Panc1 (cell line): ENCODE data around the gene KAT7. TPM values are rescaled to one million over a fixed set of nuclear protein-coding genes. Genes with fewer than 3 reads are reported as not detected.

ENCODE experiments used
- ATAC-seq: fragments of 200-7000 bp; cut with Tn5 transposase; 2 replicates; pipeline ENCODE4 v1.9.1; 2020; ENCODE audit warnings: mild to moderate bottlenecking, moderate library complexity
- BruUV-seq: library from RNA; stranded (reverse); fragments of 400-500 nt; replicated peaks from 2 replicates; lab custom pipeline; 2021; lab: Mats Ljungman, UMichigan
- CTCF ChIA-PET: fragments of 300-600 bp; sonication (Branson Sonifier 250); formaldehyde crosslinking; loops from one replicate; lab custom pipeline; 2022; ENCODE audit warnings: antibody characterized with exemption; lab: Charles Lee
- POLR2A ChIA-PET: fragments of 300-600 bp; sonication (Branson Sonifier 250); formaldehyde crosslinking; loops from one replicate; lab custom pipeline; 2022; ENCODE audit warnings: antibody characterized with exemption; lab: Charles Lee
- DNase-seq: peaks from one replicate; pipeline ENCODE4 v3.0.0-alpha.2; 2010; ENCODE audit warnings: low read depth, low spot score
- H3K27ac ChIP-seq: 2 replicates; pipeline ENCODE4 v1.5.1; 2011; ENCODE audit warnings: mild to moderate bottlenecking, low read length, inconsistent platforms
- H3K27me3 ChIP-seq: fragments of 200-500 bp; sonication (Bioruptor generic); 2 replicates; pipeline ENCODE4 v1.6.0; 2014; ENCODE audit warnings: low read length, inconsistent platforms; ENCODE audit not compliant: control insufficient read depth, insufficient read depth
- H3K36me3 ChIP-seq: fragments of 200-500 bp; sonication (Bioruptor generic); 2 replicates; pipeline ENCODE4 v1.5.1; 2014; ENCODE audit warnings: inconsistent platforms, mild to moderate bottlenecking, low read length, moderate library complexity; ENCODE audit not compliant: control insufficient read depth, insufficient read depth
- H3K4me1 ChIP-seq: 2 replicates; pipeline ENCODE4 v1.5.1; 2011; ENCODE audit warnings: inconsistent platforms, mild to moderate bottlenecking, low read length, moderate library complexity; ENCODE audit not compliant: control insufficient read depth, insufficient read depth
- H3K4me3 ChIP-seq, 2 experiments: 2 replicates each; pipeline ENCODE4 v1.5.1; 2011 to 2012; ENCODE audit warnings: low read depth in 2 of 2, low read length in 2 of 2, mild to moderate bottlenecking in 2 of 2, inconsistent platforms in 1 of 2, moderate library complexity in 1 of 2
- H3K9me3 ChIP-seq: fragments of 200-500 bp; sonication (Bioruptor generic); 2 replicates; pipeline ENCODE4 v1.5.1; 2014; ENCODE audit warnings: low read depth, mild to moderate bottlenecking, inconsistent platforms, low read length, moderate library complexity; ENCODE audit not compliant: control insufficient read depth, insufficient read depth
- POLR2AphosphoS5 ChIP-seq: IDR thresholded peaks from 2 replicates; pipeline ENCODE4 v1.6.1; 2012; ENCODE audit warnings: mild to moderate bottlenecking, low read depth, low read length, moderate library complexity
- REST ChIP-seq, 2 experiments: IDR thresholded peaks; 2 replicates each; pipeline ENCODE4 v1.6.1; 2011 to 2012; ENCODE audit warnings: low read depth in 2 of 2, control low read depth in 1 of 2, low read length in 1 of 2, mild to moderate bottlenecking in 1 of 2, moderate library complexity in 1 of 2; ENCODE audit not compliant: insufficient read depth in 1 of 2
- SIN3A ChIP-seq: IDR thresholded peaks from 2 replicates; pipeline ENCODE4 v1.6.1; 2012; ENCODE audit warnings: low read depth, mild to moderate bottlenecking, low read length, moderate library complexity, borderline replicate concordance; ENCODE audit not compliant: insufficient read depth
- TCF7L2 ChIP-seq: IDR thresholded peaks from 2 replicates; pipeline ENCODE4 v1.6.1; 2011; ENCODE audit warnings: mild to moderate bottlenecking, low read depth, low read length, inconsistent platforms
- in situ Hi-C: cut with HindIII; loops from 2 replicates; pipeline ENCODE4 v1.10.0; 2016; ENCODE audit warnings: low sequenced_read_pairs, low pct_unique_long_range_greater_than_20kb
- intact Hi-C: fragments of 100-400 bp; cut with micrococcal nuclease; formaldehyde crosslinking; loops from one replicate; pipeline ENCODE4 v1.10.0; 2022; ENCODE audit not compliant: unreplicated experiment
- total RNA-seq: library from RNA; stranded (reverse); gene quantifications from one replicate; pipeline ENCODE4 v1.2.1, GENCODE V29; 2021; ENCODE audit not compliant: unreplicated experiment
- TF ChIP-seq, protein P1 (sequence below): fragments of 450-650 bp; IDR thresholded peaks from 2 replicates; pipeline ENCODE4 v1.5.1; 2017; ENCODE audit warnings: mild to moderate bottlenecking

KAT7 gene
- total RNA-seq, 1 experiment from 2014 or later = 69.0 TPM

DNA sequence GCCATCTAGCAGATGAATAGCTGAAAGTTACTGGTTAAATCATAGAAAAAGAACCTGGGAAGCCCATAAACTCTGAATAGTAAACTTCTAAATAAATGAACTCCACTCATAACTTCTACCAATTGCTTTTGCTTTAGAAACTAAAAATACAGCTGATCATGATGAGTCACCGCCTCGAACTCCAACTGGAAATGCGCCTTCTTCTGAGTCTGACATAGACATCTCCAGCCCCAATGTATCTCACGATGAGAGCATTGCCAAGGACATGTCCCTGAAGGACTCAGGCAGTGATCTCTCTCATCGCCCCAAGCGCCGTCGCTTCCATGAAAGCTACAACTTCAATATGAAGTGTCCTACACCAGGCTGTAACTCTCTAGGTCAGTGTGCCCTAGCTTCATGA, 9.7 kb downstream of the KAT7 start:
- H3K9me3 ChIP-seq = no peaks in the 10 kb centered on the region
- TF ChIP-seq TCF7L2 (no peak), REST (IDR thresholded peaks at IDR 0.05; ENCODE audit: insufficient read depth in 1 of 2, low read depth in 2 of 2, low read length in 1 of 2) (no peak), POLR2AphosphoS5 (no peak), SIN3A (no peak)
- TF ChIP-seq, protein P1, sequence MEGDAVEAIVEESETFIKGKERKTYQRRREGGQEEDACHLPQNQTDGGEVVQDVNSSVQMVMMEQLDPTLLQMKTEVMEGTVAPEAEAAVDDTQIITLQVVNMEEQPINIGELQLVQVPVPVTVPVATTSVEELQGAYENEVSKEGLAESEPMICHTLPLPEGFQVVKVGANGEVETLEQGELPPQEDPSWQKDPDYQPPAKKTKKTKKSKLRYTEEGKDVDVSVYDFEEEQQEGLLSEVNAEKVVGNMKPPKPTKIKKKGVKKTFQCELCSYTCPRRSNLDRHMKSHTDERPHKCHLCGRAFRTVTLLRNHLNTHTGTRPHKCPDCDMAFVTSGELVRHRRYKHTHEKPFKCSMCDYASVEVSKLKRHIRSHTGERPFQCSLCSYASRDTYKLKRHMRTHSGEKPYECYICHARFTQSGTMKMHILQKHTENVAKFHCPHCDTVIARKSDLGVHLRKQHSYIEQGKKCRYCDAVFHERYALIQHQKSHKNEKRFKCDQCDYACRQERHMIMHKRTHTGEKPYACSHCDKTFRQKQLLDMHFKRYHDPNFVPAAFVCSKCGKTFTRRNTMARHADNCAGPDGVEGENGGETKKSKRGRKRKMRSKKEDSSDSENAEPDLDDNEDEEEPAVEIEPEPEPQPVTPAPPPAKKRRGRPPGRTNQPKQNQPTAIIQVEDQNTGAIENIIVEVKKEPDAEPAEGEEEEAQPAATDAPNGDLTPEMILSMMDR = no peak
- intact Hi-C loops (no loop called here), in situ Hi-C loops (no loop called here)
- peaks cover 31% of the 10 kb centered on the region for H3K36me3 ChIP-seq
- no peak for ATAC-seq
- H3K27me3 ChIP-seq = no peaks in the 10 kb centered on the region
- DNase-seq = no peak
- no peak overlapping the region for H3K27ac ChIP-seq
- no TSS peak for BruUV-seq
- POLR2A ChIA-PET = interaction anchor here (0.7 kb wide), 1 partner anchor 64 kb away, joined by 4 read pairs; no protein-coding TSS in a partner anchor
- no peak overlapping the region for H3K4me3 ChIP-seq
- H3K4me1 ChIP-seq = no peaks in the 10 kb centered on the region
- CTCF ChIA-PET = no interaction called here

DNA sequence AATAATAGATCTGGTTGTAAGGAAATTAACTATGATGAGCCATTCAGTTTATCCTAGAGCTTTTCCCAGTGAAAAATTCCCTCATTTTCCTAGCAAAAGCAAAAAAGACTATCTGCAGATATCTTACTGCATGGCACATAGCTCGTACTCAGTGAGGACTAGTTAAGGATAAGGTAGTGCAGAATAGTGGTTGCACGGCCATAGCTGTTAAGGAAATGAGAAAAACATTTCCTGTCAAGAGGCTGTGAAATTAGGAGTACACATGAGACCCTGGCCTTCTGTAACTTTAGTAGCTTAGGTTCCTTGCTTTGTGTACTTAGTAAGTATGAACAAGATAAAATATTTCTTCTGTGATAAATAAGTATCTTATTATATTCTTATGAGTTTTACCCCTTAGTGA, 10.3 kb downstream of the KAT7 start:
- intact Hi-C loops = no loop called here

More for the DNA sequence above, 10.3 kb downstream of the KAT7 start:
- H3K36me3 ChIP-seq = peaks cover 29% of the 10 kb centered on the region
- DNase-seq = no peak
- ChIA-PET CTCF (no interaction called here), POLR2A (interaction anchor here (0.7 kb wide), 1 partner anchor 64 kb away, joined by 4 read pairs; no protein-coding TSS in a partner anchor)
- no peaks in the 10 kb centered on the region for H3K4me1 ChIP-seq
- H3K4me3 ChIP-seq = no peak overlapping the region
- TF ChIP-seq POLR2AphosphoS5 (no peak), TCF7L2 (no peak), REST (IDR thresholded peaks at IDR 0.05; ENCODE audit: insufficient read depth in 1 of 2, low read depth in 2 of 2, low read length in 1 of 2) (no peak), SIN3A (no peak)
- TF ChIP-seq, protein P1 = no peak
- H3K27ac ChIP-seq = no peak overlapping the region
- H3K9me3 ChIP-seq = no peaks in the 10 kb centered on the region
- no peaks in the 10 kb centered on the region for H3K27me3 ChIP-seq
- in situ Hi-C loops = no loop called here
- no peak for ATAC-seq
- BruUV-seq = no TSS peak
